HG03558 (cell line): ENCODE results near the gene NRTN.
"Not testable (repeated sequence)": the region's sequence is repeated elsewhere in the genome, so short reads cannot be mapped to it uniquely, and the experiment has no call there.

ENCODE experiments used
- ATAC-seq: cut with Tn5 transposase; IDR thresholded peaks from one replicate; pipeline ENCODE4 v1.9.1; 2021; ENCODE audit warnings: moderate number of reproducible peaks; ENCODE audit not compliant: unreplicated experiment; ENCODE audit errors: extremely low read depth

The NRTN gene

GRCh38 chr19:5832061-5832460, 27.2 kb downstream of the NRTN start:
- no peak for ATAC-seq

DNA sequence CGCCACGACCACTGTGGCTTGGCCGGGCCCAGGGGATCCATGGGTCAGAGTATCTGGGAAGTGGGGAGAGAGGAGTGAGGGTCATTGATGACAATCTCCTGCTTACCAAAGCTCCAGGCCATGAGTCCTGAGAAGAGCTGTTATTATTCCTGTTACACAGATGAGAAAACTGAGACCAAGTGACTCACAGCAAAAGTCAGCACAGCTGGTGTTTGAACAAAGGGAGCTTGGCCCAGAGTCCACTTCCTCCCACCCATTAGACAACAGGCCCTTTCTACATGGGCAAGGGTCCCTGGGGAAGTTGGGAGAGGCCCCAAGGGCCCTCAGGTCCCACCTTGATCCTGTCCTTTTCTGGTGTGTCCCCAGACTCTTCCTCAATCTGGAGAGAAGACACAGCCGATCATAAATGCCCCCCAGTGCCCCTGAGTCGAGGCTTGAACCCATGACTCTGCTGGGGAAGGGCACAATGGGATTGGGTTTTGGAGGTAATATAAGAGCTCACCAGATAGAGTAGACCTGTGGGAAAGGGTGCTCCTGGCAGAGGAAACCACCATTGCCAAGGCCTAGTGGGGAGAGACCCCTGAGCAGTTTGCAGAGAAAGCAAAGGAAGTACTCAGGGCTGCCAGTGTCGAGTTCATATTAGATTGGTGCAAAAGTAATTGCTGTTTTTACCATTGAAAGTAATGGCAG, 27.8 kb downstream of the NRTN start:
- no peak for ATAC-seq

DNA sequence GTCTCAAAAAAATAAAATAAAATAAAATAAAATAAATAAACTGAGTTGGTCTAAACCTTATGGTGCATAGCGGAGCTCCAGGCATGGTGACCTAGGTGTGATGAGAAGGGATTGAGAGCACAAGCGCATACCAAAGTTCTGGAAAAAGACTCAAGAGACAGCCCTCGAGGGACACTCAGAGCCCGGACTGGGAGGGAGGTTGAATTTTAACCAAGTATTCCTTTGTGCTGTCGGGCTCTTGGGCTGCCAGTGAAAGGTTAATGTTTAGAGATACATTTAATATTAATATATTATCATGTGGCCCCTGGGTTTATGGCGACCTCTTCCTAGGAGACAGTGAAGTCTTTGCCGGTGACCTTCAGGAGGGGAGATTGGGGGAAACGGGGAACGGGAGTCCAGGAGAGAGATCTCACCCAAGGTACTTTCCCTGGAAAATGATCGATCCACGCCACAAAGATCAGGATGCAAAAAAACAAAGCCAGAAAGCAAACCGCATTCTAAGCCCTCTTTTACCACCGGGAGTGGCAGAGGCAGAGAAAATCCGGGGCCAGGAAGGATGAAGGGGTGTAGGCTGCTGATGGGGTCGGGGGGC, 33.0 kb downstream of the NRTN start:
- ATAC-seq = no peak

- ATAC-seq = no peak
Measured at GRCh38 chr19:5838353-5839064, 33.6 kb downstream of the NRTN start.

- no peak for ATAC-seq
Measured at GRCh38 chr19:5839065-5840017, 34.5 kb downstream of the NRTN start, which contains the start of gene FUT6. FUT6 (minus strand) TSS chr19:5839702; CDS start chr19:5832567, 7,135 bp downstream.

DNA sequence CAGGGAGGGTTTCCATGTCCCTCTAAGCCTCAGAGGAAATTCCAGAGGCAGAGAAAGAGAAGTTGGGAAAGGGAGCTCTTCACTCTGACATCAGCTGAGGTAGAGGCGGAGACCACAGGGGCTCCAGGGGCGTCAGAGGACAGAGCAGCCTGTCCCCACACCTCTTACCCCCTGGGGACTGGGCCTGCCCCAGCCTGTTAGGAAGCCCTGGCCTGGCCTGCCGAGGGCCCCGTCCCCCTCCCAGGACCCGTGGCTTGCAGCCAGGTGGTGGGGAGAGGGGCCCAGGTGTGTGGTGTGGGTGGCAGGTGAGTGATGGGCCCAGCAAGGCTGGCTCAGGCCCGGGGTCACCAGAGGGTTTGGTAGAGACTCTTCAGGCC, 36.9 kb downstream of the NRTN start:
- ATAC-seq = not testable (repeated sequence)

- ATAC-seq = no peak
Measured at GRCh38 chr19:5843295-5843927, 38.5 kb downstream of the NRTN start.

DNA sequence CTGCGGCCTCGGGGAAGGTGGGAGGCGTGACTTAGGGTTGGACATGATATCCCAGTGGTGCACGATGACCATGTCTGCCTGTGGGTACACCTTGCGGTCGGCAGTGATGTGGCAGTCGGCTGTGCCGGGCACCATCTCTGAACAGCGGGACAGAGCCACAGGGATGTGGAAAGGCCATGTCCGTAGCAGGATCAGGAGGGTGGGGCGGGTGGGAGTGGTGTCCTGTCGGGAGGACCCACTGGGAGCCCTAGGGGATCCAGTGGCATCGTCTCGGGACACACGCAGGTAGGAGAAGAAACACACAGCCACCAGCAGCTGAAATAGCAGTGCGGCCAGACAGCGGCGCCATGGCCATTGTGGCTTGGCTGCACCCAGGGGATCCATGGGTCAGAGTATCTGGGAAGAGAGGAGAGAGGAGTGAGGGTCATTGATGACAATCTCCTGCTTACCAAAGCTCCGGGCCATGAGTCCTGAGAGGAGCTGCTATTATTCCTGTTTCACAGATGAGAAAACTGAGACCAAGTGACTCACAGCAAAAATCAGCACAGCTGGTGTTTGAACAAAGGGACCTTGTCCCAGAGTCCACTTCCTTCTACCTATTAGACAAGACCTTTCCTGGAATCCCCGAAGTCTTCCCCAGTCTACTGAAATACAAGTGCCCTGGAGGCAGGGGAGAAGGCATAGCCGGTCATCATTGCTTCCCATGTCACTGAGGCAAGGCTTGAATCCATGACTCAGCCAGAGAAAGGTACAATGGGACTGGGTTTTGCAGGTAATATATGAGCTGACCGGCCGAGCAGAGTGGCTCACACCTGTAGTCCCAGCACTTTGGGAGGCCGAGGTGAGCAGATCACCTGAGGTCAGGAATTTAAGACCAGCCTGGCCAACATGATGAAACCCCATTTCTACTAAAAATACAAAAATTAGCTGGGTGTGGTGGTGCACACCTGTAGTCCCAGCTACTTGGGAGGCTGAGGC, 39.9 kb downstream of the NRTN start:
- no peak for ATAC-seq

GRCh38 chr19:5847846-5848245, 43.0 kb downstream of the NRTN start:
- ATAC-seq = not testable (repeated sequence)

DNA sequence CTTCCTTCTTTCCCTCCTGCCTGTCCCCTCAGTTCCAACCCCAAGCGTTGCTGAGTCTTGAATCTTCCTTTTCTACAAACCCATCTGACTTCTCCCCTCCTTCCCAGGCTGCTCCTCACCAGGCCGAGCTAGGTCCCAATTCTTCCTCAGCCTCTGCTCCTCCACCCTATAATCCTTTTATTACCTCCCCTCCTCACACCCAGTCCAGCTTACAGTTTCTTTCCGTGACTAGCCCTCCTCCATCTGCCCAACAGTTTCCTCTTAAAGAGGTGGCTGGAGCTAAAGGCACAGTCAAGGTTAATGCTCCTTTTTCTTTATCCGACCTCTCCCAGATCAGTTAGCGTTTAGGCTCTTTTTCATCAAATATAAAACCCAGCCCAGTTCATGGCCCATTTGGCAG, 43.8 kb downstream of the NRTN start:
- not testable (repeated sequence) for ATAC-seq

DNA sequence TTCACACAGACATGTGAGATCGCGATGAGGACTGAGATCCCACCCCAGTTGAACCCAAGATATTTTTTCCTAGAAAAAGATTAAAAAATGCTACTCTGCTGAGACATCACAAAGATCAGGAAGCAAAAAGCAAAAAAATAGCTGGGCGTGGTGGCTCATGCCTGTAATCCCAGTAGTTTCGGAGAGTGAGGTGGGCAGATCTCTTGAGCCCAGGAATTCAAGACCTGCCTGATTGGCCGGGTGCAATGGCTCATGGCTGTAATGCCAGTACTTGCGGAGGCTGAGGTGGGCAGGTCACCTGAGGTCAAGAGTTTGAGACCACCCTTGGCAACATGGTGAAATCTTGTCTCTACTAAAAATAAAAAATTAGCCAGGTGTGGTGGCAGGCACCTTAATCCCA, 45.3 kb downstream of the NRTN start:
- ATAC-seq = no peak

- no peak for ATAC-seq
Measured at GRCh38 chr19:5850743-5851293, 46.0 kb downstream of the NRTN start.

DNA sequence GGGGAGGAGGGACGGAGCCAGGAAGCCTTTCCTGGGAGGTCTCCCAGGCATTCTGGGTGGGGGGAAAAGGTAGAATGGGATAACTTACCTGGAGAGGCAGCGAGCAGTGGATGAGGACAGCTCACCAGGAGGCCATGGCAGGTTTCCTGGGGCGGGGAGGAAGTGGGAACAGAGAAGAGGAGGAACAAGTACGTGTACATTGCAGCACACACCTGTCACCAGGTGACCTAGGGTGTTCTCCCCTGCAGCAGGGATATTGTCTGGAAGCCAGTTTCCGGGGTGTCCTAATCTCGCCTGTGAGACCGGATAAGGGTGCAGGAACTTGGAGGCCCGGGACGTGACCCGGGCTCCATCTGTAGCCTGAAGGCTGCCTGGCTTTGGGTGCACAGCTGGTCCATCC, 46.4 kb downstream of the NRTN start, which contains the start of gene FUT3:
Gene FUT3, minus strand, starts transcription at position 148 of the 400 bp plus-strand sequence.
- no peak for ATAC-seq

DNA sequence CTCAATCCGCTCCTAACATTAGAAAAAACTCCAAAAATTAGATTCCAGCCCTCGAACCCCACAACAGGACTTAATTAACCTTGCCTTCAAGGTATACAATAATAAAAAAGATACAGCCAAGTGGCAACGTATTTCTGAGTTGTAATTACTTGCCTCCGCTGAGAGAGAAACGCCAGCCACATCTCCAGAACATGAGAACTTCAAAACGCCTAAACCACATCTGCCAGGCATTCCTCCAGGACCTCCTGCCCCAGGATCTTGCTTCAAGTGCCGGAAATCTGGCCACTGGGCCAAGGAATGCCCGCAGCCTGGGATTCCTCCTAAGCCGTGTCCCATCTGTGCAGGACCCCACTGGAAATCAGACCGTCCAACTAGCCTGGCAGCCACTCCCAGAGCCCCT, 49.3 kb downstream of the NRTN start:
- ATAC-seq = not testable (repeated sequence)

DNA sequence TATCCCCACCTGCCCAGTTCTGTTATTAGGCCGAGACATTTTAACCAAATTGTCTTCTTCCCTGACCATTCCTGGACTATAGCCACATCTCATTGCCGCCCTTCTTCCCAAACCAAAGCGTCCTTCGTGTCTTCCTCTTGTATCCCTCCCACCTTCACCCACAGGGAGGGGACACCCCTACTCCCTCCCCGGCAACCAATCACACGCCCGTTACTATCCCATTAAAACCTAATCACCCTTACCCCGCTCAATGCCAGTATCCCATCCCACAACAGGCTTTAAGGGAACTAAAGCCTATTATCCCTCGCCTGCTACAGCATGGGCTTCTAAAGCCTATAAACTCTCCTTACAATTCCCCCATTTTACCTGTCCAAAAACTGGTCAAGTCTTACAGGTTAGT, 50.3 kb downstream of the NRTN start:
- ATAC-seq = not testable (repeated sequence)

DNA sequence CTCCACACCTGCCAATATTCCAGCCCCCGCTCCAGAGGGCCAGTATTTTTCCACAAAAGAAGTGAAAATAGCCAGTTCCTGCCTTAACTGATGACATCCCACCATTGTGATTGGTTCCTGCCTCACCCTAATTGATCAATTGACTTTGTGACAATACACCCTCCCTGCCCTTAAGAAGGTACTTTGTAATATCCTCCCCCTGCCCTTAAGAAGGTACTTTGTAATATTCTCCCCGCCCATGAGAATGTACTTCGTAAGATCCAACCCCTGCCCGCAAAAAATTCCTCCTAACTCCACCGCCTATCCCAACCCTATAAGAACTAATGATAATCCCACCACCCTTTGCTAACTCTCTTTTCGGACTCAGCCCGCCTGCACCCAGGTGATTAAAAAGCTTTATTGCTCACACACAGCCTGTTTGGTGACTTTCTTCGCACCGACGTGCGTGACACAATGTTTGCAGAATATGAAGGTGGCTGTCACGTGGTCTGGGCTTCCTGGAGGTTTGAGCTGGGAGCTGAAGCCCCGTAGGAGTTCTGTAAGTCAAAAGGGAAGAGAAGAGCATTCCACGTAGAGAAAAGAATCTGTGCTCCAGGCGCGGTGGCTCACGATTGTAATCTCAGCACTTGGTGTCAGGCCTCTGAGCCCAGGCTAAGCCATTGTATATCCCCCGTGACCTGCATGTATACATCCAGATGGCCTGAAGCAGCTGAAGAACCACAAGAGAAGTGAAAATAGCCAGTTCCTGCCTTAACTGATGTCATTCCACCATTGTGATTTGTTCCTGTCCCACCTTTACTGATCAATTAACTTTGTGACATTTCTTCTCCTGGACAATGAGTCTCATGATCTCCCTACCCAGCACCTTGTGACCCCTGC, 52.6 kb downstream of the NRTN start:
- no peak for ATAC-seq

DNA sequence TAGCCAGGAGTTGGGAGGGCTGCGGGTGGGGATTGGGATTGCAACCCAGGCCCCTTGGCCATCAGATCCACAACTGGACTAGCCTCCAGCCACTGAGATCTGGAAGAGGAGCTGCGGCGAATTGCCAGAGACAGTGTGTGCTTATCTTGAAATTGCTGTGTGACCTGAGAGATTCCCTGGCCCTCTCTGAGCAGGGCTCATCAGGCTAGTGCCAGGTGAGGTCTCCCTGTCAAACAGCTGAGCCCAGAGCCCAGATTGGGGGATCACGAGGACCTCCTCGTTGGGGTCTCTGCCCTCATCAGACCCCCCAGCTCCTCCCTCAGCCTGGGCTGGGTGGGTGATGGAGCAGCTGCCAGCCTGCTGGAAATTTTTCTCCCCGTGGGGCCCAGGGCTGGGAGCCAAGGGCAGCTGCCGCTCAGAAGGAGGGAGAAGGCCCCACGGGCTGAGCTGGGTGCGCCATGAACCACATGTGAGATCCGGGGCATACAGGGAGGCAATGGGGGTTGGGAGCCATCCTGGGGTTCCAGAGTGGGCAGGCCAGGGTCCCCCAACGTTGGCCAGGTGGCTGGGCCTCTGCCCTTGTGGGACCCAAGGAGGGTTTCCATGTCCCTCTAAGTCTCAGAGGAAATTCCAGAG, 58.3 kb downstream of the NRTN start:
- ATAC-seq = no peak
